Breast epithelium (tissue), 3 donors: ENCODE measurements around the gene TOMM34.

Experiments
- POLR2A ChIP-seq: fragments of 450-650 bp; IDR thresholded peaks from one replicate; pipeline ENCODE4 v1.6.1; 2016; ENCODE audit warnings: antibody characterized with exemption, mild to moderate bottlenecking, moderate library complexity
- POLR2AphosphoS5 ChIP-seq, 3 donors: sonication (generic); formaldehyde crosslinking; IDR thresholded peaks; one replicate each; pipeline ENCODE4 v1.6.1; 2017; ENCODE audit warnings: antibody characterized with exemption in 3 of 3
- TF ChIP-seq, protein P1 (sequence below), 3 donors: fragments of 450-650 bp; IDR thresholded peaks; one replicate each; pipeline ENCODE4 v1.5.1; 2016 to 2017; ENCODE audit warnings: antibody characterized with exemption in 3 of 3, mild to moderate bottlenecking in 3 of 3, moderate library complexity in 3 of 3

DNA sequence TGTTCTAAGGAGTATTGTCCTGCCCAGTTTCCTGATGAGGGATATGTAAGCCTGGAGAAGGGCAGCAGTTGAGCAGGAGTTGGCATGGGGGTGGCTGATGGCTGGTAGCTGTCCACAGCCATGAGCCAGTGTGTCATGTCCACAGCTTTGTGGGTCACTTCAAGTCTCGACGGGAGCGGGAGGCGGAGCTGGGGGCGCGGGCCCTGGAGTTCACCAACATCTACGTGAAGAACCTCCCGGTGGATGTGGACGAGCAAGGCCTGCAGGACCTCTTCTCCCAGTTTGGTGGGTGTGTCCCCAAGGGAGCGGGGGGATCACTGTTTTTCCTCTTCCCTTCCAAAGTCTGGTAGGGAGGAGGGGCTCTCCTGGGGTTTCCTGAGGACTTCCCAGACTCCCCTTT is 41.4 kb downstream of the TOMM34 start:
- TF ChIP-seq, protein P1, sequence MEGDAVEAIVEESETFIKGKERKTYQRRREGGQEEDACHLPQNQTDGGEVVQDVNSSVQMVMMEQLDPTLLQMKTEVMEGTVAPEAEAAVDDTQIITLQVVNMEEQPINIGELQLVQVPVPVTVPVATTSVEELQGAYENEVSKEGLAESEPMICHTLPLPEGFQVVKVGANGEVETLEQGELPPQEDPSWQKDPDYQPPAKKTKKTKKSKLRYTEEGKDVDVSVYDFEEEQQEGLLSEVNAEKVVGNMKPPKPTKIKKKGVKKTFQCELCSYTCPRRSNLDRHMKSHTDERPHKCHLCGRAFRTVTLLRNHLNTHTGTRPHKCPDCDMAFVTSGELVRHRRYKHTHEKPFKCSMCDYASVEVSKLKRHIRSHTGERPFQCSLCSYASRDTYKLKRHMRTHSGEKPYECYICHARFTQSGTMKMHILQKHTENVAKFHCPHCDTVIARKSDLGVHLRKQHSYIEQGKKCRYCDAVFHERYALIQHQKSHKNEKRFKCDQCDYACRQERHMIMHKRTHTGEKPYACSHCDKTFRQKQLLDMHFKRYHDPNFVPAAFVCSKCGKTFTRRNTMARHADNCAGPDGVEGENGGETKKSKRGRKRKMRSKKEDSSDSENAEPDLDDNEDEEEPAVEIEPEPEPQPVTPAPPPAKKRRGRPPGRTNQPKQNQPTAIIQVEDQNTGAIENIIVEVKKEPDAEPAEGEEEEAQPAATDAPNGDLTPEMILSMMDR (IDR thresholded peaks at IDR 0.05) = no peak
- TF ChIP-seq POLR2A (no peak), POLR2AphosphoS5 (IDR thresholded peaks at IDR 0.05) (no peak)
